ENCODE measurements around the gene NPB. TPM values are rescaled to one million over a fixed set of nuclear protein-coding genes. Genes with fewer than 3 reads are reported as not detected.

Gene NPB
- total and polyA plus RNA-seq, 2 donors (not counting 1 experiment from before 2014, with no cell fraction given), result 0.31 to 0.83 TPM

DNA sequence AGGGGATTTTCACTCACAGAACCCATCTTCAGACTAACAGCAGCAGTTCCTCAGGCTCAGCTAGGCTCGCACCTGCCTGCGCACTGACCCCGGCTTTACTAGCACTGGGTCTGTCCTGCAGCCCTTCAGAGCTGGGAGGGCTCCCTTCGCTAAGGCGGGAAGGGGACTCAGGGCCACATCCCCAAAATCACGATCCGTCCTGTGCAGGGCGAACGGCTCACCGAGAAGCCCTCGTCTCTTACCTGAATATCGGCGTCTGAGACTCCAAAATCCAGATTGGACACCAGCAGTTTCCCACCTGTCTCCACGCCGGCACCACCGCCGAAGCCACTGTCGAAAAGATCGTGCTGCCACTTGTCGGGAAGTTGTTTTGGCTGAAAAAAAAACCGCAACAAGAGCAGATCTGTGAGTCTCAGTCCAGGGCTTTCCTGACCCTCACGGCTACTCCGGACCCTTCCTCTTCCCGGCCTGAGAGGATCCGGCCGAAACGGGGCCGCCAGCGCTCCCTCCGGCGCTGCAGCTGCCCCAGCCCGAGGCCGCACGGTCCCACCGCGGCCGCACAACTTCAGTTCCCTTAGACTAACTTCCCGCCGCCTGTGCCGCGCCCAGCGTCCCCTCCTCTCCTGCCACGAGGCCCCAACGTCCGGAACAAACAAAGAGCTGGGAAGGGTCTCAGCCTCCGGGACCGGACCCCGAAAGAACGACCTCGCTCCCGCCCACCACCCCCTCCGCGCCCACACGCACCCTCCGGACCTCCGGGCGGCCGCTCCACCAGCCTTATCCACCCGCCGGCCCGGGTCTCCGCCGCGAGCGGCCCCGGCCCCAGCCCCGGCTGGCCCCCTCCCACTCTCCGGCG lies 11.4 kb upstream of the NPB start:
- Histone ChIP-seq H3K4me1 (ENCODE audit: control insufficient read depth, extremely low read depth, insufficient read depth, low read length) (peaks cover 19% of the 10 kb centered on the region), H3K4me2 (ENCODE audit: extremely low read depth, insufficient read depth, low read length) (peak overlapping the region; percentile 73), H3K4me3 (replicated peaks in 1 of 4; ENCODE audit: control extremely low read depth in 1 of 4, insufficient read depth in 1 of 4, low read depth in 3 of 4, low read length in 4 of 4) (peak overlapping the region; percentile 69 to 90 (median 82)), H3K27me3 (ENCODE audit: control insufficient read depth, insufficient read depth, low read length) (no peaks in the 10 kb centered on the region), H4K20me1 (ENCODE audit: control insufficient read depth, extremely low read depth, insufficient read depth, low read length) (no peaks in the 10 kb centered on the region), H3K27ac (ENCODE audit: insufficient read depth, low read length) (peak overlapping the region; percentile 86), H3K79me2 (ENCODE audit: control insufficient read depth, insufficient read depth, low read length) (peaks cover 64% of the 10 kb centered on the region), H3K36me3 (ENCODE audit: control insufficient read depth, insufficient read depth, low read length) (peaks cover 34% of the 10 kb centered on the region), H2AFZ (ENCODE audit: low read length) (no peak overlapping the region), H3K9me3 (ENCODE audit: control insufficient read depth, insufficient read depth, low read depth, low read length) (no peaks in the 10 kb centered on the region), H3K9ac (ENCODE audit: insufficient read depth, low read length) (peak overlapping the region; percentile 96)
- TF ChIP-seq EZH2 (IDR thresholded peaks at IDR 0.05; ENCODE audit: low read length, missing control alignments), result no peak
- TF ChIP-seq, protein P1, sequence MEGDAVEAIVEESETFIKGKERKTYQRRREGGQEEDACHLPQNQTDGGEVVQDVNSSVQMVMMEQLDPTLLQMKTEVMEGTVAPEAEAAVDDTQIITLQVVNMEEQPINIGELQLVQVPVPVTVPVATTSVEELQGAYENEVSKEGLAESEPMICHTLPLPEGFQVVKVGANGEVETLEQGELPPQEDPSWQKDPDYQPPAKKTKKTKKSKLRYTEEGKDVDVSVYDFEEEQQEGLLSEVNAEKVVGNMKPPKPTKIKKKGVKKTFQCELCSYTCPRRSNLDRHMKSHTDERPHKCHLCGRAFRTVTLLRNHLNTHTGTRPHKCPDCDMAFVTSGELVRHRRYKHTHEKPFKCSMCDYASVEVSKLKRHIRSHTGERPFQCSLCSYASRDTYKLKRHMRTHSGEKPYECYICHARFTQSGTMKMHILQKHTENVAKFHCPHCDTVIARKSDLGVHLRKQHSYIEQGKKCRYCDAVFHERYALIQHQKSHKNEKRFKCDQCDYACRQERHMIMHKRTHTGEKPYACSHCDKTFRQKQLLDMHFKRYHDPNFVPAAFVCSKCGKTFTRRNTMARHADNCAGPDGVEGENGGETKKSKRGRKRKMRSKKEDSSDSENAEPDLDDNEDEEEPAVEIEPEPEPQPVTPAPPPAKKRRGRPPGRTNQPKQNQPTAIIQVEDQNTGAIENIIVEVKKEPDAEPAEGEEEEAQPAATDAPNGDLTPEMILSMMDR (conservative IDR thresholded peaks at IDR 0.05 in 1 of 2, IDR thresholded peaks at IDR 0.05 in 1 of 2; ENCODE audit: low read depth in 1 of 2, low read length in 2 of 2), result no peak
- no peak for DNase-seq (ENCODE audit: low read depth in 2 of 2)

DNA sequence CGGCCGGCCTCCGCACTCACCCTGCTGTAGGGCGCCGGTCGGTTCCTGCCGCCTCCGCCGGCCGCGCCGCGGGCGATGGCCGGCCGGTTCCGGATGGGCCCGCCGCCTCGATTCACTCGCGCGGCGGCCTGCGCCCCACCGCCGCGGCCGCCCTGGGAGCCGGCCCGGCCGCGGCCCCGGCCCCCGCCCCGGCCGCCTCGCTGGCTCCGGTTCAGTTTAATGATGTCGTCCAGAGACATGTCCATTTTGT lies 10.8 kb upstream of the NPB start:
- Histone ChIP-seq H4K20me1 (ENCODE audit: control insufficient read depth, extremely low read depth, insufficient read depth, low read length) (no peaks in the 10 kb centered on the region), H3K36me3 (ENCODE audit: control insufficient read depth, insufficient read depth, low read length) (peaks cover 31% of the 10 kb centered on the region), H3K4me3 (replicated peaks in 1 of 4; ENCODE audit: control extremely low read depth in 1 of 4, insufficient read depth in 1 of 4, low read depth in 3 of 4, low read length in 4 of 4) (peak overlapping the region in 2 of 4 experiments; percentile 80 to 85), H3K79me2 (ENCODE audit: control insufficient read depth, insufficient read depth, low read length) (peaks cover 59% of the 10 kb centered on the region), H3K27me3 (ENCODE audit: control insufficient read depth, insufficient read depth, low read length) (no peaks in the 10 kb centered on the region), H3K4me2 (ENCODE audit: extremely low read depth, insufficient read depth, low read length) (no peak overlapping the region), H3K4me1 (ENCODE audit: control insufficient read depth, extremely low read depth, insufficient read depth, low read length) (peaks cover 14% of the 10 kb centered on the region), H3K27ac (ENCODE audit: insufficient read depth, low read length) (peak overlapping the region; percentile 86), H2AFZ (ENCODE audit: low read length) (no peak overlapping the region), H3K9me3 (ENCODE audit: control insufficient read depth, insufficient read depth, low read depth, low read length) (no peaks in the 10 kb centered on the region), H3K9ac (ENCODE audit: insufficient read depth, low read length) (peak overlapping the region; percentile 96)
- no peak for DNase-seq (ENCODE audit: low read depth in 2 of 2)
- no peak for TF ChIP-seq EZH2 (IDR thresholded peaks at IDR 0.05; ENCODE audit: low read length, missing control alignments)
- TF ChIP-seq, protein P1 (conservative IDR thresholded peaks at IDR 0.05 in 1 of 2, IDR thresholded peaks at IDR 0.05 in 1 of 2; ENCODE audit: low read depth in 1 of 2, low read length in 2 of 2), result no peak

DNA sequence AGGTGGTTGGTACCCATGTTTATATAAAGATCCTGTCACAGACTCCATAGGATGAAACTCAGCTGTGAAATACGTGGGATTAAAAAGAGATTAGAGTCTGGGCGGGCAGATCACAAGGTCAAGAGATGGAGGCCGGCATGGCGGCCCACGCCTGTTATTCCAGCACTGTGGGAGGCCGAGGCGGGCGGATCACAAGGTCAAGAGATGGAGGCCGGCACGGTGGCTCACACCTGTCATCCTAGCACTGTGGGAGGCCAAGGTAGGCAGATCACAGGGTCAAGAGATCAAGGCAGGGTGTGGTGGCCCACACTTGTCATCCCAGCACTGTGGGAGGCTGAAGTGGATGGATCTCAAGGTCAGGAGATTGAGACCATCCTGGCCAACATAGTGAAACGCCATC lies 6.6 kb upstream of the NPB start:
- H3K36me3 ChIP-seq (ENCODE audit: control insufficient read depth, insufficient read depth, low read length), result peaks cover 23% of the 10 kb centered on the region
- H3K27me3 ChIP-seq (ENCODE audit: control insufficient read depth, insufficient read depth, low read length), result no peaks in the 10 kb centered on the region
- H3K4me3 ChIP-seq (replicated peaks in 1 of 4; ENCODE audit: control extremely low read depth in 1 of 4, insufficient read depth in 1 of 4, low read depth in 3 of 4, low read length in 4 of 4), result no peak overlapping the region
- H3K27ac ChIP-seq (ENCODE audit: insufficient read depth, low read length), result no peak overlapping the region
- no peaks in the 10 kb centered on the region for H3K9me3 ChIP-seq (ENCODE audit: control insufficient read depth, insufficient read depth, low read depth, low read length)
- H3K4me2 ChIP-seq (ENCODE audit: extremely low read depth, insufficient read depth, low read length), result no peak overlapping the region
- no peak for DNase-seq (ENCODE audit: low read depth in 2 of 2)
- H4K20me1 ChIP-seq (ENCODE audit: control insufficient read depth, extremely low read depth, insufficient read depth, low read length), result no peaks in the 10 kb centered on the region
- no peak overlapping the region for H2AFZ ChIP-seq (ENCODE audit: low read length)
- peaks cover under 1% of the 10 kb centered on the region for H3K4me1 ChIP-seq (ENCODE audit: control insufficient read depth, extremely low read depth, insufficient read depth, low read length)
- H3K79me2 ChIP-seq (ENCODE audit: control insufficient read depth, insufficient read depth, low read length), result peaks cover 26% of the 10 kb centered on the region
- no peak overlapping the region for H3K9ac ChIP-seq (ENCODE audit: insufficient read depth, low read length)
- TF ChIP-seq, protein P1 (conservative IDR thresholded peaks at IDR 0.05 in 1 of 2, IDR thresholded peaks at IDR 0.05 in 1 of 2; ENCODE audit: low read depth in 1 of 2, low read length in 2 of 2), result no peak
- no peak for TF ChIP-seq EZH2 (IDR thresholded peaks at IDR 0.05; ENCODE audit: low read length, missing control alignments)

All from fibroblast of lung (primary cell).